GM21360 (cell line): ENCODE measurements around the gene EVA1B.

Experiments used
- ATAC-seq: cut with Tn5 transposase; IDR thresholded peaks from one replicate; pipeline ENCODE4 v1.9.1; 2021; ENCODE audit warnings: mild to moderate bottlenecking, moderate library complexity; ENCODE audit not compliant: unreplicated experiment

Gene EVA1B

GRCh38 chr1:36346741-36347370, 23.4 kb upstream of the EVA1B start:
- ATAC-seq: no peak

DNA sequence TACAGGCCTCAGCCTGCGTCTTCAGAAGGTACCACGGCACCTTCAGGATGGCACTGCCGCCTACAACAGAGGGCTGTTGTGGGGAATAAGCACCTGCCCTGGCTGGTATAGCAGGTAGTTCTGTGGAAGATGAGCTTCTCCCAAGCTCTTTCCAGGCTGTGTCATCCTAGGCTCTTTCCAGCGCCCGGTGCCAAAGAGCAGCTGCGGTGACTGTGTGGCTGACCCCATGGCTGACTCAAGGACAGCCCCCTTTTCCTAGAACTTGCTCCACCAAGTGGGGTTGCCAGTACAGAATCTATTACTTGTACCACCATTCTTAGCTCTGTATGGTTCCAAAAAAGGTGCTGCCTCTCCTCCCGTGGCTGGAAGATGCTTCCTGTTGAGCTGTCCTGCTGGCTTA, 21.9 kb upstream of the EVA1B start:
- no peak for ATAC-seq

- no peak for ATAC-seq
Observed at GRCh38 chr1:36344395-36344680, 20.9 kb upstream of the EVA1B start.

DNA sequence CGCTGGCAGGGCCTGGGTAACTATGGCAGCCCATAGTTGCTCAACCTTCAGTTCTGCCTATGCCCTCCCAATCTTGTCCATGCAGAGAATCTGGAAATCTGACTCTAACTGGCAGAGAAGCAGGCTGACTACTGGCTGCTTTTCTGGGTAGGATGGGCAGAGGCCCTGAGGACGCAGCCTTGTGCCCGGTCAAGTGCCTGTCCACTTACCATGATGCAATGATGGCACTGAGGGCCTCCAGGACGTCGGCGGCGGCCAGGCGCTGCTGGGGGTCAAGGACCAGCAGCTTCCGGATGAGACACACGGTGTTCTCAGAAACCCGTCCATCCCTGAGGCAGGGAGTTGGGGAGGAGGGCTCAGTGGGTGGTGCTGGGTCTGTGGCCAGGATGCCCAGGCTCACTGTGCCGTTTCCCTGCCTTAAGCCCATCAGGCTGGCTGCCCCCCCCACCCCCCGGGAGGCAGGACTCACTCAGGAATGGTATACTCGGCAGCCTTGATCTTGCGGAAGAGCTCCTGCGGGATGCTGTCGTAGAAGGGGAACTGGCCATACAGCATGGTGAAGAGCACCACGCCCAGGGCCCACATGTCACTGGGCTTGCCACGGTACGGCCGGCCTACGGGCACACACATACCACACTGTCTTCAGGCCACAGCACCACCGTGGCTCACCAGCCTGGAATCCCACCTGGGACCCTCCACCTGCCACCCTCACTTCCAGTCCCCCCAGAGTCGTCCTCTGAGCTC, 20.4 kb upstream of the EVA1B start:
- ATAC-seq: no peak

- no peak for ATAC-seq
Observed at GRCh38 chr1:36342426-36343185, 19.2 kb upstream of the EVA1B start.

DNA sequence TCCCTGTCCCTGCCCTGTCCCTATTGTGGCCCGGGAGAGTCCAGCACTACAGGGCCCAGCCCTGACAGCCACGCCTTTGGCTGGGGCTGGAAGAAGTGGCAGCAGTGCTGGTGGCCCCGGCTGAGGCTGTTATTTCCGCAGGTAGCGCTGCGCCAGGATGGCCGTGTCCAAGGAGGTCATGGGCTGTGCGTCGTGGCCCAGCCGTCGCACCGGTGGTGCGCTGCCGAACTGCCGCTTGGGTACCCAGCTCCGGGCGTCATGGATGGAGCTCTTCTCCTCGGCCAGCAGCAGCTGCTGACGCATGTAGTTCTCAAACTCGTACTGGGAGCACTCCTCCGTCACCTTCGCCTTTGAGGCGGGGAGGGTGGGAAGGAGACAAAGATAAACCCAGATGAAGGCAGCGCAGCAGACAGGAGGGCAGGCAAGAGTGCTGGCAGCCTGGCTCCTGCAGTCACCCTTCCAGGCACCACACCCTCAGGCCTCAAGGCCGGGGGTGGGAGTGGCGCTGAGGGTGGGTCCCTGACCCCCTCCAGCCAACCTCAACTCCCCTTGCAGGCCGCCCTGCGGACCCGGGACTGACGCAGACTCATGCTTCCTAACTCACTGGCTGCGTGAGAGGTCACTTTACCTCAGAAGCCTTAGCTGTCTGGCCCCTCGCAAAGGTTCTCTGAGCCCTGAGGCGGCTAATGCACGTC, 18.3 kb upstream of the EVA1B start:
- no peak for ATAC-seq

- ATAC-seq: no peak
Observed at GRCh38 chr1:36339615-36340014, 16.2 kb upstream of the EVA1B start.

GRCh38 chr1:36339215-36339614, 15.8 kb upstream of the EVA1B start:
- no peak for ATAC-seq

DNA sequence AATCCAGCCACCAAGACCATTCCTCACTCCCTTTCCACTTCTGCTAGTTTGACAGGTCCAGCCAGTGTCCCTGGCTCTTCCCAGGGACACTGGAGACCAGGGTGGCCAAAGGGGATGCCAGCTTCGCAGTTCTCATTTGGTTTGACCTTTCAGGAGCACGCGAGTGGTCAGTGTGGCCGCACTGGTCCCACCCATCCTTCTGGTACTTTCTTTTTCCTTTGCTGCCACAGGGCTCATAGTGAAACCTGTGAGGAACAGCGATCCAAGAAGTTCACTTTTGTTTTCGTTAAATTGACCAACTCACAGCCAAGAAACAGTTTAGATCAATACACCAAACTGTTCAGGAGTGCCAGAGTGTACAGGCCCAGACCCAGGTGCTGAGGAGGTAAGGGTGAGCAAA, 14.4 kb upstream of the EVA1B start:
- ATAC-seq: no peak

DNA sequence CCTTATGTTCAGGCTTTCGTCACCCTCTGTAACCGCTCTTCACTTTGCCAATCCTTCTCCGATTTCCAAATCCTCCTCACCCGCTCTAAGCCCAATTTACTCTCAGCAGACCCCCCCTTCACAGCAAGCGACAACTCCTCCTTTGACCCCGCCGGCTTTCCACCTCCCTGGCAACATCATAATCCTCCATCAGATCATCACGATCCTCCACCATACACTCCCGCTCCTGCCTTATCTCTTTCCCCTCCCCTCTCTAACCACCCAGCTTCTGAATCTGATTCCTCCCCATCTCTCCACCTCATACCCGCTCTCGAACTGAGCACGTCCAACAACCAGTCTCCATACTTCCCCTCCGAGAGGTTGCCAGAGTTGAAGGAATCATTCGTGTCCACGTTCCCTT, 7.5 kb upstream of the EVA1B start:
- ATAC-seq: no peak

- ATAC-seq: no peak
Observed at GRCh38 chr1:36329817-36330216, 6.4 kb upstream of the EVA1B start.

GRCh38 chr1:36328713-36329112, 5.3 kb upstream of the EVA1B start:
- no peak for ATAC-seq

DNA sequence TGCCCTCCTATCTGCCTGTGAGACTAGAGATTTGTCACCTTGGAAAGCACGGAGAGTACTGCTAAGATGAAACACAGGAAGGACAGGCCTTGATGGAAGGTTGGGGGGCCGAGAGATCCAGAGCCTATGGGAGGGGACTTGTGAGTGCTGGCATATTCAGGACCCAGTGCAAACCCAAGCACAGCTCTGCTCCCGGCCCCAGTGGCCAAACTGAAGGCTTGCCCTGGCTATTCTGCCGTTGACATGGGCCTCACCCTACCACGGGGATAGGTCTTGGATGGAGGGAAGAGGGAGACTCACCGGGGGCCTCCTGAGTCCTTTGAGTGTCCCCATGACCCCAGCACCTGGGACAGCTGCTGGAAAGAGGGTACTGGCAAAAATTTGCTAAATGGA, 4.6 kb upstream of the EVA1B start:
- ATAC-seq: no peak

DNA sequence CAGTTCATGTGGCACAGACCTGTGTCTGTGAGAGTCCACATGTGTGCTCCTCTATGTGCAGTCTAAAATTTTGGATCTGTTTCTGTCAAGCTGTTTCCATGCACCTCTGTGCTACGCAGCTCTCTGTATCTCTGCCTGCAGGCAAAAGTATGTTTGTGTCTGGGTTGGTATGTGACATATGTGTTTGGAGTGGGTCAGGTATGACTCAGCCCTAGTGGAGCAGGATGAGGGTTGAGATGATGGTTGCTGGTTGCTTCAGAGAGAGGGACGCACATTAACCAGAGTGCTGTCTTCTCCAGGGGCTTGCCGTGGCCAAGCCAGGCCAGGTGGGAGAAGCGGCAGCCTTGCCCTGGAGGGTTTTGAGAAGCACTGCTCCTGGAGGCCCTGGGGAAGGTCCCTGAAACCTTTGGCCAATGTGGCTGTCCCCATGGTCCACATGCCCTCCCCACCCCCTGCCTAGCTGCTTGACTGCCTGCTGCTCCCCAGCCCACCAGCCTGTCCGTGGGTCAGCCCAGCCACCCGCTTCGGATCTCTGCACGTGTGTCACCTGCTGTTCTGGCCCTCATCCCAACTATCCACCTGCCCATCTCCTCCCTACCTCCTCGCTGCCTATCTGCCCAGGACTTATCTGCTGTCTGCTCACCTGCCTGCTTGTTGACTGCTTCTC, 4.1 kb upstream of the EVA1B start:
- ATAC-seq: no peak

GRCh38 chr1:36326499-36326898, 3.1 kb upstream of the EVA1B start:
- no peak for ATAC-seq

DNA sequence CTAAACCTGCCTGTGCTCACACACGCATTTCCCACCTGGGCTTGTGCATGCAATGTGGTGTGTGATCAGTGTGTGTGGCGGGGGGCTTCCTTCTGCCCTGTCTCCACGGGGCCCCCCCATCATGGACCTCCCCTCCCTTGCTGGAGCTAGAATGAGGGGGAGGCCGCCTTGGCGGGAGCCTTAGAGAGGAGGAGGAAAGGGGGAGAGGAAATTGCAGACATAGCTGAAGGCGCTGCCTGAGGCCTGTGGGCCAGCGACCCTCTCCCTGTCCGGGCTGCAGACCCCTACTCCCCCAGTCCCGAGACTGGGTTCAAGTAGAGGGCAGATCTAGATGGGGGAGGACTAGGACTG, 883 bp upstream of the EVA1B start:
- no peak for ATAC-seq

- no peak for ATAC-seq
Observed at GRCh38 chr1:36322786-36323635, 434 bp downstream of the EVA1B start.

DNA sequence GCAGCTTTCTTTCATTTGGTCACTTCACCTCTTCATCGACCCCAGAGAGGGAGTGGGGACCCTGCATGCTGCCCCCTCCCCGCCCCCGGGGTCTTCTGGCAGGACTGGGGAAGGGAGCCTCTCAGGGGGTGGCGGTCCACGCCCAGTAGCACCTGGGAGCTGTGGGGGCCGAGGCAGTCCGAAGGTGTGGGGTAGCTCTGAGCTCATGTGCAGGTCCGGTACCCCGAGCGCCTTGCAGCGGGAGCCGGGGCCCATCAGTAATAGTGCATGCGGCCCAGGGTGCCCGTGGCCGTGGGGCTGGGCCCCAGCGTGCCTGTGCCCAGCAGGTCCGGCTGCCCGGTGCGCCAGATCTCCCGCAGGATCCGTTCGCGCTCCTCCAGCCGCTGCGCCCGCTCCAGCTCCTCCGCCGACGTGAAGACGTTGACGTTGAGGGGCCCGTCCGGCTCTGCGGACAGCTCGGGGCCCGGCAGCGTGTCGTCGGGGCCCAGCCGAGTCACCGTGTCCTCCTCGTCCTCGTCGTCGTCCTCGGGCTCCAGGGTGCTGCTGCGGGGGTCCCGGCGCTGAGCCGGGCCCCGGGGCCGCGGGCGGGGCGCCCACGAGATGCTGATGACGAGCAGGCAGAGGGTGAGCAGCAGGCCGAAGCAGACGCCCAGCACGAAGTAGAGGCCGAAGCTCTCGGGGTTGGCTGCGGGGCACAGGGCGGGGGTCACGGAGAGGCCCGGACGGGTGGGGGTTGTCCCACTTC, 1.2 kb downstream of the EVA1B start:
- no peak for ATAC-seq

GRCh38 chr1:36321119-36321951, 2.1 kb downstream of the EVA1B start:
- ATAC-seq: no peak
